Stromal cell of bone marrow (primary cell): ENCODE data around the gene UBE4B.
A peak's percentile ranks its signal among the peaks of the same experiment; 100 is the strongest.
"Not testable (repeated sequence)": the region's sequence is repeated elsewhere in the genome, so short reads cannot be mapped to it uniquely, and the experiment has no call there.

Experiments used
- DNase-seq: peaks from one replicate; pipeline ENCODE4 v3.0.0-alpha.2; 2012; ENCODE audit warnings: low read depth

UBE4B gene

DNA sequence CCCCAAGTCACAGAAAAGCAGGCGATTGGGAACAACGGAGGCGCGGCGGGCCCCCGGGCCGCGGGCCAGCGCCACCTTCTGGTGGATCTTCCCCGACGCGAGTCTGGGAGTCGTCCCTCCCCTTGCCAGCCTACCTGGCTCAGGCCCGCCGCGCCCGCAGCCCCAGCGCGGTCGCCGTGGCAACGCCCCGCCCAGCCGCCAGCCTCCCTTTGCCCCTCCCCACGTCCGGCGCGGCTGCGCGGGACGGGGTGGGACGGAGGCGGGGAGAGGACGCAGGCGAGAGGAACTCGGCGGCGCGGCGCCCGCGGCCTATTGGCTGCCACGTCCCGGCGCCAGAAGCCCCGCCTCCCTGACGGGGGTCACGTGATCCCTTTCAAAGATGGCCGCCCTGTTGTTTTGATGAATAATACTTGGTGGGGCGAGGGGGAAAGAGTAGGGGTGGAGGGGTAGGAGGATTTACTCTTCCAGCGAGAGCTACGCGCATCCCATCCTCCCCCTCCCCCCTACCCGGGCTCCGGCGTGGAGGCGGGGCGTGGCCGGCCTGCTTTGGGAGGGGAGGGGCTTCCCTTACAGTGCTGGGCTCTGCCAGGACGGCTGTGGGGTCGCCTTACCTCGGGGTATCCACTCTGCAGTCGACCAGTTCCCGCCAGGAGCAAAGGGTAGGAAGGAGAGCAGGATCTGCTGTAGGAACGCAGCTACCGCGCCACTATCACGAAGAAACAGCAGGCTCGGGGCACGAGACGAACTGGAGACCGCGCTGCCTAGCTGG, at the start of gene UBE4B:
Gene UBE4B, plus strand, starts transcription at position 369 of the 769 bp plus-strand sequence. CDS start 713 bp downstream, outside the sequence.
- peak; percentile 94 for DNase-seq

DNA sequence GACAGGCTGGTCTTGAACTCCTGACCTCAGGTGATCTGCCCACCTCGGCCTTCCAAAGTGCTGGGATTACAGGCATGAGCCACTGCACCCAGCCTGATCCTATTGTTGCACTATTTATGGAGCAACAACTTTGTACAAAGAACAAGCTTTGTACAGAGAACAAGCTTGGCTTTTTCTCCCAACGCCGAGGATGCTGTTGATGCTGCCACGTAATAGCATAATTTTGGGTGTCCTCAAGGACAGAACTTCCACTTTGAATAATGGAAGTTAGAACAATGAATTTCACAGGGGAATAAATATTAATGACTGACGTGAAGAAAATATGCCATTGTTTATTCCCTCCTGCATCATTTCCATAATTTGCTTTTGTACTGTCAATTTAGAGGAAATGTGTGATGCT, 48.5 kb upstream of the UBE4B start:
- no peak for DNase-seq

DNA sequence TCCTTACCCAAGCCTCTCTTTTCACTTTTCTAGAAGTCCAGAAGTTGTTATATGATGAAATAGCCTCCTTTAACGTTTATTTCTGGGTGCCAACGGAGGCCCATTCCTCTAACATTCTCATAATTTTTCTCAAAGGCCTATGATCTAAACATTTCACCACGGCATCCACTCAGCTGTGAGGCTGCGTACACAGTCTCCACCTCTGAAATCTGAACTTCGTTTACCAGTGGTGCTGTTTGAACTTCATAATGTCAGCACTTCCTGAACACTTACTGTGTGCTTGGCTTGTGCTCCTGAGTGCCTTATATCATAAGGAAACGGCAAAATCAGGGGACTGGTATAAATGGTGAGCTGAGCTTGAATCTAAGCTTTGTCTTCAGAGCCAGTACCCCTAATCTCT, 47.8 kb upstream of the UBE4B start:
- no peak for DNase-seq

DNA sequence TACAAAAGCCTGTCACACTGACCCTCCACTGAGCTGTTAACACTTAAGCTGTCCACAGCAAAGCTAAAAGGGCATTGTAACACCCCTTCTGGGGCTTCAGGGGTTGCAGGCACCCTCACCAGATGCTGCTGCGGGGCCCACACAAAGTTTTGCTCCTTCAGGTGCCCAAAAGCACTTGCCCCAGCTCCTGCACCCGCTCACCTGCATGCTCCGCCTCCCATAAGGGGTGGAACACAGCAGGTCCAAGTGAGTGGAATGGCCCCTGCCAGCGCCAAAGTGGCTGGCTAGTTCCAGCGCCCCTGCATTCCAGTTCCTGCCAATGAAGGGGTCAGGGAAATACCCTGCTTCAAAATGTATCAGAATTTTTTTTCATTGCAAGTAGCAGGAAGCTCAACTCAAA, 43.0 kb upstream of the UBE4B start:
- DNase-seq = no peak

DNA sequence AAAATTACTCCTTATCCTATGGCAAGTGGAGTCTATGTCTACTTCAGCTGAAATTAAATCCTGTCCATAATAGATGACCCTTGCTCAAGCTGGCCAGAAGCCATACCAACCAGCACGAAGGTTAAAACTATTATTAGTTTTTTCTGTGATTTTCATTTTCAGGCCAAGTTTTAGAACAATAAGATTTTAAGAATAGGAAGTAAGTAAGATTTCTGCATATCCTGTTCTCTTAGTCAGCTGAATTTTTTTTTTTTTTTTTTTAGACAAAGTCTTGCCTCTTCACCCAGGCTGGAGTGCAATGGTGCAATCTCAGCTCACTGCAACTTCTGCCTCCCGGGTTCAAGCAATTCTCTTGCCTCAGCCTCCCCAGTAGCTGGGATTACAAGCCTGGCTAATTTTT, 41.8 kb upstream of the UBE4B start:
- DNase-seq = no peak

DNA sequence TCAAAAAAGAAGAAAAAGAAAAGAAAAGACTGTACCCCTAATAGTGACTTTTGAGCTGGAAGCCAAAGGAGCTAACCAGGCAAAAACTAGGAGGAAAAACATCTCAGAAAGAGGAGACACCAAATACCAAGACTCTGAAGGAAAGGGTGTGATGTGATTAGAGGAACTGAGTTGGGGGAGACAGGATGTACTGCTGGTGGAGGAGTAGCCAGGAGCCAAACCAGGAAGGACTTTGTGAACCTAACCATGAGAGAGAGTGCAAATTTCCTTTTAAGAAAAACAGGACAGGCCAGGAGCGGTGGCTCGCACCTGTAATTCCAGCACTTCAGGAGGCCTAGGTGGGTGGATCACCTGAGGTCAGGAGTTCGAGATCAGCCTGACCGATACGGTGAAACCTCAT, 39.8 kb upstream of the UBE4B start:
- no peak for DNase-seq

DNA sequence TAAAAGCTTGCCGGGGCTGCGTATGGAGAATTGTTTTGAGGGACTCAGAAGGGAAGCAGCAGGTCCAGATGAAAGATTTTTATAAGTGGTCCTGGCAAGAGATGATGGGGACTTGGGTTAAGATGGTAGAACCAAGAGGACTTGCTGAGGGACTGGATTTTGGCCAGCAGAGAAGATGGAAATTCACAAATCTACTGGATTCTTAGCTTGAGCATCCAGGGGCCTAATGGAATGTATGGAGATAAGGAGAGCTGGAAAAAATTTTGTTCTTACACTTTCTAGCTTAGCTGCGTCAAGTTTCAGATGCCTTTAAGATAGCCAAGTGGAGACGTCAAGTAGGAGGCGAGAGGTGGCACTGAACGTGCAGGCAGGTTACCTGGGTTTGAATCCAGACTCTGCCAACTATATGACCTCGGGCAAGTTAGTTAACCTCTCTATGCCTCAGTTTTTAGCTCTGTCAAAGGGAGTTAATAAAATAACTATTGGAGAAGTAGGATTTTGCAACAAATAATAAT, 39.1 kb upstream of the UBE4B start:
- DNase-seq = no peak

DNA sequence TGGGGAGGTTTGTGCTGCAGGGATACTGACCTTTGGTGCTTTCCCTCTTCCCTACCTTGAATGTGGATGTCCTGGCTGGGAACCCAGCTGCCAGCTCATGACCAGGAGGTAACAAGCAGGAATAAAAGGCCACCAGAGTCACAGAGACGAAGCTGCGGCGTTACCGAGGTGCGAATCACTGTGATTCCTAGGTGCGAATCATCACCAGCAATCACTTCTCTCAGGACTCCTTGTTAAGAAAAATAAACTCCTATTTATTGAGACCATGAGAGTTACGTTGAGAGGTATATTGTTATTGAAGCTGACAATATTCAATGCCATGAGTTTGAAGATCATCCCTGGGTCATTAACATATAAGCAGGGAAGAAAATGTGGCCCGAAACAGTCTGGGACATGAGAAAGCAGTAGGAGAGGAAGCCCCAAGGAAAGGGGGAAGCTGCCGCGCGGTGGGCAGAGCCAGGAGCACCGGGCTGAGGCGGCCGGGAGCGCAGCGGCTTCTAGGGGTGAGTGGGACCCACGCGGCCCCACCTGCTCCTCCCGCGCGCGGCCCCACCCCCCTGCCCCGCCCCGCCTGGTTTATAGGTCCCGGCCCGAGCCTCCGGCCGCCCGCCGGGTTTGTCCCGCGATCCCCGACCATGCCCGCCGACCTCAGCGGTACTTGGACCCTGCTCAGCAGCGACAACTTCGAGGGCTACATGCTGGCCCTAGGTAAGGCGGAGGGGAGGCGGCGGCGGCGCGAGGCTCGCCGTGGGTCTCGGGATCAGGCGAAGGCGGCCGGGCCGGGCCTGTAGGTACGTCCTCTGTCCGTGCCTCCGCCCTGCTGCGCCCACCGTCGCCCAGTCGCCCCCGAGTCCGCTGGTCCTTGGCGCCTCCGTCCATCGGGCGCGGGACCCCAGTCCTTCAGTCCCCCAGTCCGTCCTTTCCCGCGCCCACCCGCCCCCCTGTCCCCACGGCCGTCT, 35.9 kb upstream of the UBE4B start, which contains the start of gene RBP7:
Gene RBP7, plus strand, starts transcription at position 605 of the 959 bp plus-strand sequence. Its CDS starts 31 bp downstream, at position 636.
- DNase-seq = no peak

DNA sequence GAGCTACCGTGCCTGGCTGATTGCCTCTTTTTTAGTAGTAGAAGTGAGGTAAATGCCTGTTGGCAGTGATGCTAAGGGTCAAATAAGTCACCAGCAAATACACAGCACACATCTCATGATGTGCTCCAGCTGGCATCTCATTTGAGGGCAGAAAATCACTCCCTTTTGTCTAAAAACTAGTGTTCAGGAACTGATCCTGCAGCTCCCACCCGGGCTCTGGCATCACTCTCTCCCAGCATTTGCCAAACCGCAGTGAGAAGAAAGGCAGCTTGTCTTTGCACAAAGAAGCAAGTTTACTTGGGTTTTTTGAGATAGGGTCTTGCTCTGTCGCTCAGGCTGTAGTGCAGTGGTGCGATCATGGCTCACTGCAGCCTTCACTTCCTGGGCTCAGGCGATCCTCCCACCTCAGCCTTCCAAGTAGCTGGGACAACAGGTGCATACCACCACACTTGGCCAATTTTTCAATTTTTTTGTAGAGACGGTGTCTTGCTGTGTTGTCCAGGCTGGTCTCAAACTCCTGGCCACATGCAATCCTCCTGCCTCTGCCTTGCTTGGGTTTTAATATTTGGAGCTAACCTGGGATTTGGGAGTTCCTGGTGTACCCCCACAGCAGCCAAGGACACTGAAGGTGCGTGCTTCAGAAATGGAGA, 31.6 kb upstream of the UBE4B start:
- no peak for DNase-seq

DNA sequence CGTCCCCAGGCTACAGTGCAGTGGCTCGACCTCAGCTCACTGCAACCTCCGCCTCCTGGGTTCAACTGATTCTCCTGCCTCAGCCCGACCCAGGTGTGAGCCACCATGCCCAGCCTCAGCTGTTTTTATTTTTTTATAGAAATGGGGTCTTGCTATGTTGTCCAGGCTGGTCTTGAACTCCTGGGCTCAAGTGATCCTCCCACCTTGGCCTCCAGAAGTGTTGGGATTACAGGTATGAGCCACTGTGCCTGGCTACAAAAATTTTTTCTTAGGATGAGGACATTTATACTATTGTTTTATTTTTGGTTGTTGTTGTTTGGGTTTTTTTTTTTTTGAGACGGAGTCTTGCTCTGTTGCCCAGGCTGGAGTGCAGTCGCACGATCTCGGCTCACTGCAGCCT, 27.5 kb upstream of the UBE4B start:
- DNase-seq = not testable (repeated sequence)

DNA sequence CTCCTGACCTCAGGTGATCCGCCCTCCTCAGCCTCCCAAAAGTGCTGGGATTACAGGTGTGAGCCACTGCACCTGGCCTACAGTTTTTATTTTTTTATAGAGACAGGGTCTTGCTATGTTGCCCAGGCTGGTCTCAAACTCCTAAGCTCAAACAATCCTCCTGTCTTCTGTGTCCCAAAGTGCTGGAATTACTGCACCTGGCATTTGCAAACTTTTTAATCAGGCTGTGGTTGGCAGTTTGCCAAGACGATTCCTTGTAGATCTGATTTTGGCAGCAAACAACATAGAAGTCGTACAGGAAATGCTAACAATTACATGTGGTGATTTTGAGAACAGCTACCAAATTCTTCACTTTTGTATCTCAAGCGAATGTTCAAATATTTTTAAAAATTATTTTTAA, 25.6 kb upstream of the UBE4B start:
- no peak for DNase-seq

DNA sequence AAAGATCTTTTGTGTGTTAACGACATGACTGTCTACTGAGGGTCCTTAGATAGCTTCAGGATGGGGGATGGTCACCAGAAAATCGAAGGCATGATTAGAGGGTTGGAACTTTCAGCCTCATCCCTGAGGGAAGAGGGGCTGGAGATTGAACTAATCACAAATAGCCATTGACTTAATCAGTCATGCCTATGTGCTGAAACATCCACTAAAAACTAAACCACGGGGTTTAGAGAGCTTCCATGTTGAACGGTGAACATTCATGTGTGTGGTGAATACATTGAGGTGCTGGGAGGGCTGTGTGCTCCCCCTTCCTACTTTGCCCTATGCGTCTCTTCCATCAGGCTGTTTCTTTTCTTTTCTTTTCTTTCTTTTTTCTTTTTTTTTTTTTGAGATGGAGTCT, 18.7 kb upstream of the UBE4B start:
- no peak for DNase-seq

DNA sequence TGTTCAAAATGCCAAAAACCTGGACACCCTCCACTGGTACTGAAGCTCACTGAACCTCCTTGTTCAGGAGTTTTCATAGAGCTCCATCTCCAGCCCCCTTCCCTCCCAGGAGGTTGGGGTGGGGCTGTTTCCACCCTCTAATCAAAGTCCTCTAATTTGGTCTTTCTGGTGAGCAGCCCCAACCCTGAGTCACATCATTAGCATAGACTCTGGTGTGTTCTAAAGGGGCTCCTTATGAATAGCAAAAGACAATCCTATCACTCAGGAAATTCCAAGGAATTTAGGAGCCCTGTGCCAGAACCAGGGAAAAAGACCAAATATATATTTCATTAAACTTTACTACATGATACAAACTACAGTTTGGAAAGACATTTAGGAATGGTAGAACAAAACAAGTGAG, 13.2 kb upstream of the UBE4B start:
- DNase-seq = no peak

DNA sequence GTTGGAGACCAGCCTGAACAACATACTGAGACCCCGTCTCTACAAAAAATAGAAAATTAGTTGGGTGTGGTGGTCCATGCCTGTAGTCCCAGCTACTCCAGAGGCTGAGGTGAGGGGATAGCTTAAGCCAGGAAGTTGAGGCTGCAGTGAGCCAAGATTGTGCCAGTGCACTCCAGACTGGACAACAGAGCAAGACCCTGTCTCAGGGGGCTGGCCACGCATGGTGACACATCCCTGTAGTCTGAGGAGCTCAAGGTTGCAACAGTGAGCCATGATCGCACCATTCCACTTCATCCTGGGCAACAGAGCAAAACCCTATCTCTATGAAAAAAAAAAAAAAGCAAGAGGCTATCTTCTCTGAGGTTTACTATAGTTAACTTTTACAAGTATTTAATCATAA, 12.7 kb upstream of the UBE4B start:
- no peak for DNase-seq

DNA sequence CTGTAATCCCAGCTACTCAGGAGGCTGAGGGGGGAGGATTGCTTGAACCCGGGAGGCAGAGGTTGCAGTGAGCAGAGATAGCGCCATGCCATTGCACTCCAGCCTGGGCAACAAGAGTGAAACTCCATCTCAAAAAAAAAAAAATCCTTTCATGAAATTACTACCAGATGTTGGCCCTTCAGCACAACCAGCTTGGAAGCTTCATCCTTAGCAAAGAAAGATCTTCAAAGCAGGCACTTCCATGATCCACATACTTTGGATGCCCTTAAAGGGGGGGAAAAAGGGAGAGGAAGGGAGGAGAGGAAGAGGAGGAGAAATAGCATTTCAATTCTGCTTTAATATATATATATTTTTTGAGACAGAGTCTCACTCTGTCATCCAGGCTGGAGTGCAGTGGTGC, 12.1 kb upstream of the UBE4B start:
- not testable (repeated sequence) for DNase-seq

DNA sequence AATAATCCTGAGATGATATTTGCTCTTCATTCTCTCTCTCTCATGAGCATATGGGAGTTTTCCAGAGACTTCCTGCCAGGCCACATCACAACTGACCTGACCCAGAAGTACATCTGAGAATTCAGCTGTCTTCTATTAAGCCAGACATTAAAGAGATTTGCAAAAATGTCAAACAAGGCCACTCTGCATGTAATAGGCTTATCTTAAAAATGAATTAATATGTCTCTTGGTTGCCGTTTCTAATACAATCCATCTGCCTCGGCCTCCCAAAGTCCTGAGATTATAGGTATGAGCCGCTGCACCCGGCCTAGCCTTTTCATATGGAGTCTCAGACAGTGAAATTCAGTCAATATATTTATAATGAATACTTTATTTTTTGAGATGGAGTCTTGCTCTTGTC, 10.8 kb upstream of the UBE4B start:
- not testable (repeated sequence) for DNase-seq

DNA sequence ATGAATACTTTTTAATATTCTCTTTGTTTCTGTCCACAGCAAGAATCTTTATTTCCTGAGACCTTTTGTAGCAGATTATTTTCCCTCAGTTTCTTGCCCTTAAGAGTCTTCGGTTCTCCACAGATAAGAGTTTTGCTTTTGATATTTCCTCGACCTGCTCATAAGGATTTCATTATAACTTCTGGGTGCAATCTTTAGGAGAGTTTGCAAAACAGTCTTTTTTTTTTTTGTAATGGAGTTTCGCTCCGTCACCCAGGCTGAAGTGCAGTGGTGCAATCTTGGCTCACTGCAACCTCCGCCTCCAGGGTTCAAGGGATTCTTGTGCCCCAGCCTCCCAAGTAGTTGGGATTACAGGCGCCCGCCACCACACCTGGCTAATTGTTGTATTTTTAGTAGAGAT, 10.1 kb upstream of the UBE4B start:
- DNase-seq = no peak

DNA sequence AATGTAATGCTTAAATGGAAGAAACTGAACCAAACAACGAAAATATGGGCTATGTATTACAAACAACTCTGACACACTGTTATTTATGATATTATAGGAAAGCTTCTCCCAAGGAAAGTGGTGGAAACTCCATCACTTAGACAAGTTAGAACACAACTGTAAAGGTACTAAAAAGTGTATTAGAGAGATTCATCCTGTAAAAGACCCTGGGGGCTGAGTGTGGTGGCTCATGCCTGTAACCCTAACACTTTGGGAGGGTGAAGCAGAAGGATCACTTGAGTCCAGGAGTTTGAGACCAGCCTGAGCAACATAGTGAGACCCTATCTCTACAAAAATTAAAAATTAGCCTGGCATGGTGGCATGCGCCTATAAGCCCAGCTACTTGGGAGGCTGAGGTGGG, 7.4 kb upstream of the UBE4B start:
- DNase-seq = no peak

DNA sequence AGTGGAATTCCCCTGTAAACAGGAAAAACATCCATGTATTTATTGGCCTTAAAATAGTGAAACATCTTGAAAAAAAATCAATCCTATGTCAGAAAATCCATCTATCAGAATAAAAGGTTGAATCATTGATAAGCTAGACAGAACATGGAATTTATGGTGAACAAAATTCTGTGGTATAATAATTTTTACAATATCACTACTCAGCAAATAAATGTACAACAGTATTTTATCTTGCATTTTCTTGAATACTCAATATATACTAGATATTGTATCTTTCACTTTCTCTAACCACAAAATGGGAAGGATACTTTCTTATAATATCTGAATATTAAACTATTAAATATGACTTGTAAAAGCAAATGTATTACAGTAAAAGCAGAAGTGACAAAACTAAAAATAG, 5.7 kb upstream of the UBE4B start:
- no peak for DNase-seq

DNA sequence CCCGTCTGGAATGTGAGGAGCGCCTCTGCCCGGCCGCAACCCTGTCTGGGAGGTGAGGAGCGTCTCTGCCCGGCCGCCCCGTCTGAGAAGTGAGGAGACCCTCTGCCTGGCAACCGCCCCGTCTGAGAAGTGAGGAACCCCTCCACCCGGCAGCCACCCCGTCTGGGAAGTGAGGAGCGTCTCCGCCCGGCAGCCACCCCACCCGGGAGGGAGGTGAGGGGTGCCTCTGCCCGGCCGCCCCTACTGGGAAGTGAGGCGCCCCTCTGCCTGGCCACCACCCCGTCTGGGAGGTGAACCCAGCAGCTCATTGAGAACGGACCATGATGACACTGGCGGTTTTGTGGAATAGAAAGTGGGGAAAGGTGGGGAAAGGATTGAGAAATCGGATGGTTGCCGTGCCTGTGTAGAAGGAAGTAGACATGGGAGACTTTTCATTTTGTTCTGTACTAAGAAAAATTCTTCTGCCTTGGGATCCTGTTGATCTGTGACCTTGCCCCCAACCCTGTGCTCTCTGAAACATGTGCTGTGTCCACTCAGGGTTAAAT, 3.7 kb upstream of the UBE4B start:
- DNase-seq = not testable (repeated sequence)

DNA sequence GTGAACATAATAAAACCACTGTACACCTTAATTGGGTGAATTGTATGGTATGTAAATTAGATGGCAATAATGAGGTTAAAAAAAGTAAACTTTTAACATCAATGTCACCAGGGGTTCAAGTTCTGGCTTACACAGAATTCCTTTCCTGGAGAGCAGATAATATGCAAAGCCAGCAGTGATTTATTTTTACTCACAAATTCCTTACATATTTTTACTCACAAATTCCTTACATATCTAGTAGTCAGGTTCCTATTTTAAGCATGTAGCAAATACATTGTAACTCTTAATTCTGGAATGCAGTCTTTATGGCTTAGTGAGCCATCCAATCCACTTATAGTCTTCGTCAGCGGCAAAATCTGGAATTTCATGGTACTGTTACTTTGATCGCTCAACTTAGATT, 1.3 kb upstream of the UBE4B start:
- DNase-seq = no peak

DNA sequence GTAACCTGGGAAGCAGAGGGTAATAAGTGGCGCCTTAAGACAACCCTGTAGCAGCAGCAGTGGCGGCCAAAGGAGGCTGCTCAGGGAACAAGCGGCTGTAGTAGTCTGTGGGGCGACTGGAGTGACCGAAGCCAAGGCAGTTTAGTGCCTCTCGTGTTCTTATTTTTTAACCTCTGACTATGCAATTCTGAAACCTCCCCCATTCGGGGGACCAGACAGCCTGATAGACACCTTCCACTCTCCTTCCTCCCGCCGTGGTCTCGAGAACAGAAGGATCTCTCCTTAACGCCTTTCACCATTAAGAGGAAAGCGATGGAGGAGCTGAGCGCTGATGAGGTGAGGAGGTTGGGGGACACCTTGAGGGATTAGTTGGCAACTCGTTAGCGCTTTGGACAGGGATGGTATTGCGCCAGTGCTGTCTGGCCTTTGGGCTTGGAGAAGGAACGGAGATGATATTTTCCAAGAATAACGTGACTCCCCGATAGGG, 644 bp downstream of the UBE4B start:
- no peak for DNase-seq
